ENCODE measurements around the gene YRDC. TPM values are rescaled to one million over a fixed set of nuclear protein-coding genes. Genes with fewer than 3 reads are reported as not detected.

YRDC gene
- total RNA-seq, 1 donor from 2014 or later: 12.9 TPM

- Histone ChIP-seq H3F3A (ENCODE audit: low read depth) (peaks cover 9% of the 10 kb centered on the region), H3K9ac (no peak overlapping the region), H3K4me3 (no peak overlapping the region), H3K4me1 (no peaks in the 10 kb centered on the region), H4K20me1 (ENCODE audit: low read depth) (peaks cover 29% of the 10 kb centered on the region), H2AFZ (replicated peaks) (no peak overlapping the region), H3K4me2 (no peak overlapping the region), H3K79me2 (ENCODE audit: low read depth) (no peaks in the 10 kb centered on the region), H3K36me3 (no peaks in the 10 kb centered on the region), H3K27ac (no peak overlapping the region), H3K9me3 (ENCODE audit: low read depth) (no peaks in the 10 kb centered on the region), H3K27me3 (peaks cover 32% of the 10 kb centered on the region)
- DNase-seq (ENCODE audit: low spot score): no peak
- H3K27me3 Mint-ChIP-seq (ENCODE audit: insufficient read depth, low read depth): peaks cover 20% of the 10 kb centered on the region
- no peaks in the 10 kb centered on the region for H3K9me3 Mint-ChIP-seq
- TF ChIP-seq EZH2 (IDR thresholded peaks at IDR 0.05) (no peak), EZH2phosphoT487 (IDR thresholded peaks at IDR 0.05) (no peak), CTCF (IDR thresholded peaks at IDR 0.05) (no peak)
- peaks cover 10% of the 10 kb centered on the region for H3K36me3 Mint-ChIP-seq
- H3K4me3 Mint-ChIP-seq: no peak overlapping the region
- no peaks in the 10 kb centered on the region for H3K4me1 Mint-ChIP-seq
- no peak overlapping the region for H3K27ac Mint-ChIP-seq
These were observed 10.2 kb downstream of the YRDC start for GRCh38 chr1:37797750-37798345.

- Mint-ChIP-seq H3K9me3 (peaks cover 4% of the 10 kb centered on the region), H3K36me3 (peaks cover 2% of the 10 kb centered on the region), H3K27me3 (ENCODE audit: insufficient read depth, low read depth) (peaks cover 39% of the 10 kb centered on the region), H3K4me1 (no peaks in the 10 kb centered on the region), H3K27ac (no peak overlapping the region), H3K4me3 (peak overlapping the region; percentile 82)
- H4K20me1 ChIP-seq (ENCODE audit: low read depth): peaks cover 35% of the 10 kb centered on the region
- DNase-seq (ENCODE audit: low spot score): peak; percentile 88
- TF ChIP-seq EZH2 (IDR thresholded peaks at IDR 0.05) (peak; percentile 62), EZH2phosphoT487 (IDR thresholded peaks at IDR 0.05) (no peak), CTCF (IDR thresholded peaks at IDR 0.05) (no peak)
- H3F3A ChIP-seq (ENCODE audit: low read depth): peaks cover 9% of the 10 kb centered on the region
- H3K27ac ChIP-seq: no peak overlapping the region
- H3K4me2 ChIP-seq: no peak overlapping the region
- H3K9ac ChIP-seq: no peak overlapping the region
- H3K4me3 ChIP-seq: no peak overlapping the region
- H3K4me1 ChIP-seq: no peaks in the 10 kb centered on the region
- no peak overlapping the region for H2AFZ ChIP-seq (replicated peaks)
- no peaks in the 10 kb centered on the region for H3K79me2 ChIP-seq (ENCODE audit: low read depth)
- H3K27me3 ChIP-seq: peaks cover 56% of the 10 kb centered on the region
- H3K9me3 ChIP-seq (ENCODE audit: low read depth): no peaks in the 10 kb centered on the region
- H3K36me3 ChIP-seq: no peaks in the 10 kb centered on the region
These were observed 12.5 kb downstream of the YRDC start for GRCh38 chr1:37795340-37796125.

GRCh38 chr1:37794372-37795339 lies 13.4 kb downstream of the YRDC start:
- Mint-ChIP-seq H3K4me3 (peak overlapping the region; percentile 82), H3K9me3 (peaks cover 4% of the 10 kb centered on the region), H3K4me1 (no peaks in the 10 kb centered on the region), H3K27me3 (ENCODE audit: insufficient read depth, low read depth) (peaks cover 42% of the 10 kb centered on the region), H3K36me3 (peaks cover 2% of the 10 kb centered on the region), H3K27ac (no peak overlapping the region)
- no peak overlapping the region for H2AFZ ChIP-seq (replicated peaks)
- peaks cover 64% of the 10 kb centered on the region for H3K27me3 ChIP-seq
- H3K4me3 ChIP-seq: peak overlapping the region; percentile 72
- H3K27ac ChIP-seq: no peak overlapping the region
- H3K36me3 ChIP-seq: no peaks in the 10 kb centered on the region
- H3K9me3 ChIP-seq (ENCODE audit: low read depth): no peaks in the 10 kb centered on the region
- H4K20me1 ChIP-seq (ENCODE audit: low read depth): peaks cover 35% of the 10 kb centered on the region
- no peak overlapping the region for H3K9ac ChIP-seq
- no peaks in the 10 kb centered on the region for H3K4me1 ChIP-seq
- H3F3A ChIP-seq (ENCODE audit: low read depth): peaks cover 9% of the 10 kb centered on the region
- no peak for TF ChIP-seq CTCF (IDR thresholded peaks at IDR 0.05)
- TF ChIP-seq EZH2phosphoT487 (IDR thresholded peaks at IDR 0.05): peak; percentile 57
- peak; percentile 74 for TF ChIP-seq EZH2 (IDR thresholded peaks at IDR 0.05)
- DNase-seq (ENCODE audit: low spot score): peak; percentile 19
- peak overlapping the region; percentile 99 for H3K4me2 ChIP-seq
- H3K79me2 ChIP-seq (ENCODE audit: low read depth): no peaks in the 10 kb centered on the region
